ENCODE data around the gene TARS3. TPM values are rescaled to one million over a fixed set of nuclear protein-coding genes. Genes with fewer than 3 reads are reported as not detected.

Gene TARS3
- total and polyA plus RNA-seq, 7 donors, result 11.1 to 40.2 (median 35.0) TPM

GRCh38 chr15:101641894-101642293 lies 82.4 kb downstream of the TARS3 start:
- Histone ChIP-seq H3K36me3 (ENCODE audit: insufficient read depth in 1 of 2, low read depth in 1 of 2) (peaks cover 9 to 78% of the 10 kb centered on the region in 2 donors), H3K27me3 (ENCODE audit: insufficient read depth in 3 of 3, low read length in 2 of 3) (no peaks in the 10 kb centered on the region), H3K4me1 (peaks cover 30% of the 10 kb centered on the region), H3K9me3 (no peaks in the 10 kb centered on the region), H3K27ac (peak overlapping the region; percentile 71), H3K4me3 (no peak overlapping the region)
- WGBS, 3 donors, result 51 to 68% (median 54%) methylated on average over 1 of the region's 1 CpG
- no peak for DNase-seq
- peak in 1 of 4 donors; percentile 15 for ATAC-seq
- TF ChIP-seq CTCF (IDR thresholded peaks at IDR 0.05), result no peak
- intact Hi-C loops (cut with DNase I), result loop anchor here in 1 of 2 donors (5.0 kb wide), 1 partner anchor 345 kb away; the partner anchor contains the start of gene SNRPA1

DNA sequence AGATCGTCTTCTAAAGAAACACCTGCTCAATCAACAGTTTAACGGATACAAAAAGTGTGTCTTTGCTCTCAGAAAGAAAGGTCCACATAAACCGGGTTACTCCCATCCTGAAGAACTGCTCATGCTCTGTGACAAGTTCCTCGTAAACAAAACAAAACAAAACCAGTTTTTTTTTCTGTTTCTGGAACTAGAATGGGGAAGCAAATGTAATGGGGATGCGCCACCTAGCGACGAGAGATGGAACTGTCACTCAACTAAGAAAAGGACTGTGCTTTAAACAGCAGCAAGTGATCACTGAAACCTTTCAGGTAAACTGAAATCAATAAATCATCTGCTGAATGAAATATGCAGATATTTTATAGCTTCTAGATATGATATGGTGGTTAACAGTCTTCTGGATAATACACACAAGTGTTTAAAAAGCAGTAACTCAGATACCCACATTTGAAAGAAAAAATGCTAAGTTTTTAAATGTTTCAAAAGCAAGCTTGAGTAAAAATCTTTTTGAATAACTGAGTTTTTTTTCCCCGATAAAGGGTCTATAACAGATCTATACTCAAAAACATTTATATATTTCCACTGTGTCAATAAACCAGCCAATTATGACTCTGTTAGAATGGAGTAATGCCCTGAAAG lies 83.0 kb downstream of the TARS3 start:
- Histone ChIP-seq H3K9me3 (no peaks in the 10 kb centered on the region), H3K4me1 (peaks cover 26% of the 10 kb centered on the region), H3K4me3 (peak overlapping the region; percentile 22), H3K27me3 (ENCODE audit: insufficient read depth in 3 of 3, low read length in 2 of 3) (no peaks in the 10 kb centered on the region), H3K27ac (peak overlapping the region; percentile 71), H3K36me3 (ENCODE audit: insufficient read depth in 1 of 2, low read depth in 1 of 2) (peaks cover 9 to 73% of the 10 kb centered on the region in 2 donors)
- intact Hi-C loops (cut with DNase I), result loop anchor here in 1 of 2 donors (5.0 kb wide), 1 partner anchor 344 kb away; the partner anchor contains the start of gene SNRPA1
- peak; percentile 65 to 76 for DNase-seq
- 23 to 29% (median 28%) methylated on average over 8 of the region's 8 CpGs for WGBS, 3 donors
- TF ChIP-seq CTCF (IDR thresholded peaks at IDR 0.05), result peak; percentile 97
- peak; percentile 31 to 79 (median 64) for ATAC-seq

DNA sequence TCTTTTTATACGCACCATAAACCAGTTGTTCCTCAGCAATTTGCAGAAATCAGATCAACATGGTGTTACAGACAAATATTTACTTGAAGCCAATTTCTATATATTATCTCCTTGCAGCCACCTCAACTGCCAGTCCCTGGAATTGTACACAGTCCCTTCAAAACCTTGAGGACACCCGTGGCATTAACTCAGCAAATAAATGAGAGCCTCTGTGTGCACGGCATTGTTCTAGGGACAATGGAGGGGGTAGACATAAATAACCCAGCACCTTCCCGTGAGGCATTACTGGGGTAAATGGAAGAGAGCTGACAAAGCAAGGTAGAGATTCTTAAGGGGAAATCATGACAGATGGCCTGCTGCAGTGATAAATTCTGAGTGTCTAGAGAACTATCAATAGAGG lies 84.6 kb downstream of the TARS3 start:
- intact Hi-C loops (cut with DNase I), result loop anchor here (5.0 kb wide), 3 partner anchors 142 to 342 kb away; partner anchors contain the start of gene SNRPA1 (in 1 of the 2)
- WGBS, 3 donors, result 81 to 84% (median 81%) methylated on average over 4 of the region's 4 CpGs
- TF ChIP-seq CTCF (IDR thresholded peaks at IDR 0.05), result no peak
- Histone ChIP-seq H3K27me3 (ENCODE audit: insufficient read depth in 3 of 3, low read length in 2 of 3) (no peaks in the 10 kb centered on the region), H3K4me3 (no peak overlapping the region), H3K27ac (no peak overlapping the region), H3K36me3 (ENCODE audit: insufficient read depth in 1 of 2, low read depth in 1 of 2) (peaks cover 2 to 57% of the 10 kb centered on the region in 2 donors), H3K4me1 (peaks cover 17% of the 10 kb centered on the region), H3K9me3 (no peaks in the 10 kb centered on the region)
- ATAC-seq (no peak), DNase-seq (no peak)

- Histone ChIP-seq H3K4me1 (peaks cover 17% of the 10 kb centered on the region), H3K36me3 (ENCODE audit: insufficient read depth in 1 of 2, low read depth in 1 of 2) (peaks cover 2 to 43% of the 10 kb centered on the region in 2 donors), H3K27ac (no peak overlapping the region), H3K27me3 (ENCODE audit: insufficient read depth in 3 of 3, low read length in 2 of 3) (no peaks in the 10 kb centered on the region), H3K4me3 (no peak overlapping the region), H3K9me3 (no peaks in the 10 kb centered on the region)
- intact Hi-C loops (cut with DNase I), result loop anchor here in 1 of 2 donors (5.0 kb wide), 2 partner anchors 141 to 201 kb away; no protein-coding TSS in a partner anchor
- ATAC-seq (no peak), DNase-seq (no peak)
- 92 to 95% (median 94%) methylated on average over 3 of the region's 3 CpGs for WGBS, 3 donors
- no peak for TF ChIP-seq CTCF (IDR thresholded peaks at IDR 0.05)
Observed at GRCh38 chr15:101637919-101638318, 86.4 kb downstream of the TARS3 start.
